NB4 (cell line): Measurements from ENCODE around the gene SLC30A9.

Source experiments
- CTCF ChIP-seq: IDR thresholded peaks from one replicate; pipeline ENCODE4 v1.5.1; 2012; ENCODE audit warnings: low read depth, low read length
- MYC ChIP-seq: IDR thresholded peaks from 2 replicates; pipeline ENCODE4 v1.6.1; 2011; ENCODE audit warnings: low read depth, low read length
- POLR2A ChIP-seq: IDR thresholded peaks from 2 replicates; pipeline ENCODE4 v1.6.1; 2011; ENCODE audit warnings: mild to moderate bottlenecking; ENCODE audit not compliant: insufficient read length; ENCODE audit errors: extremely low read depth

GRCh38 chr4:42067264-42067663 lies 76.9 kb downstream of the SLC30A9 start:
- no peak for TF ChIP-seq MYC
- TF ChIP-seq POLR2A = no peak
- TF ChIP-seq CTCF = no peak
